Measurements from ENCODE around the gene ZNF511.

The ZNF511 gene

GRCh38 chr10:133318494-133319127 is 9.9 kb downstream of the ZNF511 start (continued):
- TF ChIP-seq ZNF433 (tag by site-specific recombination; IDR thresholded peaks at IDR 0.05; ENCODE audit: low read depth) (no peak), YY2 (tag by site-specific recombination; IDR thresholded peaks at IDR 0.05) (peak; percentile 64; the same call in 1 of the 2 replicates), ZNF391 (tag by site-specific recombination; IDR thresholded peaks at IDR 0.05; ENCODE audit: borderline replicate concordance, low read depth) (peak; percentile 44; the same call in 1 of the 2 replicates), ZNF404 (tag by site-specific recombination; IDR thresholded peaks at IDR 0.05) (no peak), ZNF548 (tag by site-specific recombination; IDR thresholded peaks at IDR 0.05) (no peak), ZNF529 (tag by site-specific recombination; IDR thresholded peaks at IDR 0.05; ENCODE audit: insufficient replicate concordance) (no peak), PRDM4 (tag by site-specific recombination; IDR thresholded peaks at IDR 0.05) (peak; percentile 36; the same call in 1 of the 2 replicates), CTCF (tag by site-specific recombination; IDR thresholded peaks at IDR 0.05) (peak; percentile 96), ZNF138 (tag by site-specific recombination; IDR thresholded peaks at IDR 0.05; ENCODE audit: borderline replicate concordance) (no peak), ZNF280C (tag by site-specific recombination; IDR thresholded peaks at IDR 0.05) (no peak), SCRT1 (tag by site-specific recombination; IDR thresholded peaks at IDR 0.05; ENCODE audit: borderline replicate concordance) (no peak), OVOL3 (tag by site-specific recombination; IDR thresholded peaks at IDR 0.05) (no peak), ZNF600 (tag by site-specific recombination; IDR thresholded peaks at IDR 0.05) (peak; percentile 78), ZNF280D (tag by site-specific recombination; IDR thresholded peaks at IDR 0.05) (0 out of 2 replicates have a peak, but pooled peaks have one; percentile 23), ZNF501 (tag by site-specific recombination; IDR thresholded peaks at IDR 0.05) (peak; percentile 84), ZNF214 (tag by site-specific recombination; IDR thresholded peaks at IDR 0.05; ENCODE audit: borderline replicate concordance) (no peak), ZNF629 (tag by site-specific recombination; IDR thresholded peaks at IDR 0.05) (peak; percentile 71), ZNF398 (tag by site-specific recombination; IDR thresholded peaks at IDR 0.05) (peak; percentile 19; the same call in 1 of the 2 replicates), ZEB2 (tag by site-specific recombination; IDR thresholded peaks at IDR 0.05) (peak; percentile 95), YY1 (tag by site-specific recombination; IDR thresholded peaks at IDR 0.05) (peak; percentile 79; the same call in 1 of the 2 replicates), ZNF350 (tag by site-specific recombination; IDR thresholded peaks at IDR 0.05) (no peak), ZXDB (tag by site-specific recombination; IDR thresholded peaks at IDR 0.05) (peak; percentile 73; the same call in 1 of the 2 replicates), GLIS1 (tag by site-specific recombination; IDR thresholded peaks at IDR 0.05) (peak; percentile 76), SP2 (tag by site-specific recombination; IDR thresholded peaks at IDR 0.05) (peak; percentile 43; the same call in 1 of the 2 replicates), ZNF335 (tag by site-specific recombination; conservative IDR thresholded peaks at IDR 0.05) (peak; percentile 92), ZNF121 (tag by site-specific recombination; IDR thresholded peaks at IDR 0.05) (no peak)

Data from HEK293 (cell line).